GM12801 (cell line): Measurements from ENCODE around the gene EIF1.

Source experiments
- CTCF ChIP-seq: IDR thresholded peaks from one replicate; pipeline ENCODE4 v1.5.1; 2011; ENCODE audit warnings: control low read depth; ENCODE audit not compliant: insufficient read length; ENCODE audit errors: extremely low read depth

Gene EIF1

GRCh38 chr17:41697122-41697962 is 8.7 kb downstream of the EIF1 start:
- no peak for TF ChIP-seq CTCF

GRCh38 chr17:41702712-41703111 is 14.0 kb downstream of the EIF1 start:
- no peak for TF ChIP-seq CTCF

GRCh38 chr17:41705271-41705991 is 16.7 kb downstream of the EIF1 start:
- TF ChIP-seq CTCF = no peak

- TF ChIP-seq CTCF = no peak
These were observed 19.4 kb downstream of the EIF1 start for GRCh38 chr17:41707803-41708669.

- TF ChIP-seq CTCF = no peak
These were observed 21.9 kb downstream of the EIF1 start for GRCh38 chr17:41710472-41711090.

DNA sequence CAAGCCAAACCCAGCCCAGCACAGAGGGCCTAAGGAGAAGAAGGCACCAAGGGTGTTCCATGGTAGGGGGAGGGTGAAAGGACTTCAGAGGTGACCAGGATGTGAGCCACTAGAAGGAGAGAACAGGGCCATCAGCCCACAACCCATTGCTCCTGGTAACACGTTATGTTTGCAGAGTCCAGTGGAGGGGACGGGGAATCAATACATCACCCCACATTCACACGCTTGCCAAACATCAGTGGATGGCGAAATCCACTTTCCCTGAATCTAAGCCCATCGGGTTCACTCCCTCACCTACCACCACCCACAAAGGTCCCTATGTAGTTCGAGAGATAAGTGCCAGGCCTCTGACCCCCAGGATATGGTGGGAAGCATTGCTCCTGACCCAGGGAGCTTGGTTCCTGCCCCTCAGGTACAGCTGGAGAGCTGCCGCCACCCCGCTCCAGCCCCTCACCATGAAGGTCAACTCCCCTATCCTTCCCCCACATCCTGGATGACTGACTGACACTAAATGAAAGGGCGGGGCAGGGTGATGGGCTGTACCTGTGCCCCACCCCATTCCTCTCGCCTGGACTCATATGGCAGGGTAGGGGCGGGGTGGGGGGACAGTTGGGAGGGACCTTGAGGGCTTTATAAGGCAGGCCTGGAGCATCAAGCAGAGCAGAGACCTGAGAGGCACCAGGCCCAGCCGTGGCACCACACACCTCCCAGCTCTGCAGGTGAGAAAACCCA is 23.1 kb downstream of the EIF1 start, which contains the start of gene GAST:
Gene GAST (plus strand): TSS at position 663 of the 732 bp plus-strand sequence. CDS start 3,106 bp downstream, outside the sequence.
- no peak for TF ChIP-seq CTCF
